GM18868 (cell line): ENCODE results near the gene ZNF268.
"Not testable (repeated sequence)": the region's sequence is repeated elsewhere in the genome, so short reads cannot be mapped to it uniquely, and the experiment has no call there.

Source experiments
- ATAC-seq: cut with Tn5 transposase; IDR thresholded peaks from one replicate; pipeline ENCODE4 v1.9.1; 2021; ENCODE audit warnings: mild to moderate bottlenecking, moderate library complexity; ENCODE audit not compliant: unreplicated experiment

The ZNF268 gene

DNA sequence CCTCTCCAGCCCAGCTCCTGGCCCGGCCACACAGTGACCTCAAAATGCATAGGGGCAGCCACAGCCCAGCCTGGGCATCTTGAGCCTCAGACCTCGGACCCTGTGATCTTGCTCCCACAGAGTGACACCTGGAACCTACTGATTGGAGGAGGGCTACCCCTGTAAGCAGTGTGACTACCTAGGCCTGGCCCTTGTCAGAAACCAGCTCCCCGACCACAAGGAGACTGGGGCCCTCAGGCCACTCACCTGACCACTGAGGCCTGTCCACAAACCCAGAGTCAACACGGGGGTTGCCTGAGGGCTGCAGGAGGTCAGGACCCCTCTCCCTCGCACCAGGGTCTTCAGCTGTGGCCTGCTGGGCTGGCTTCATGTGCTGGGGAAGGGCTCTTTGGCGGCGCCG, 45.4 kb downstream of the ZNF268 start:
- no peak for ATAC-seq

DNA sequence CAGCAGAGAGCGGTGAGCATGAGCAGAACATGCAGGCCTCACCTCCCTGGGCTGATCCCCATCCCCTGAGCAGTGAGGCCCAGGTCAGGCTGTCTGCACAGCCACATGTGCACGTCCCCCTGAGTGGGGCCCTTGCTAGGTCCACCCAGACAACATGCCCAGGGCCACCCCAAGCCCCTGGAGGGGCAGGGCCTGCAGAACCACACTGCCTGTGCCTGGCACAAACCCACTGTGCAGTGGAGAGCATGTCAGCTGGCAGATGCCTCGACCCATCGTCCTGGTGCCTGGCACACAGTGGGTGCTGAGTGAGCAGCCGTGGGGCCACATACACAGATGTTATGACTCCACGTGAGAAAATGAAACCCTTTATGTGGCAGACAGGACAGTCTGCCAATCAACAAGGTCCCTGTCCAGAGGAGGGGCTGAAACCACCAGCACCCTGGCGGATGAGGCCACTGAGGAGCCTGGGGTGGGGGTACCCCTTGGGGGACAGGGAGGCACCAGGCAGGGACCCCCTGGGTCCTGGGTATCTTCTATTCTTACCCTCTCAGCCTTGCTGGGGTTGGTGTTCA, 46.1 kb downstream of the ZNF268 start:
- no peak for ATAC-seq

DNA sequence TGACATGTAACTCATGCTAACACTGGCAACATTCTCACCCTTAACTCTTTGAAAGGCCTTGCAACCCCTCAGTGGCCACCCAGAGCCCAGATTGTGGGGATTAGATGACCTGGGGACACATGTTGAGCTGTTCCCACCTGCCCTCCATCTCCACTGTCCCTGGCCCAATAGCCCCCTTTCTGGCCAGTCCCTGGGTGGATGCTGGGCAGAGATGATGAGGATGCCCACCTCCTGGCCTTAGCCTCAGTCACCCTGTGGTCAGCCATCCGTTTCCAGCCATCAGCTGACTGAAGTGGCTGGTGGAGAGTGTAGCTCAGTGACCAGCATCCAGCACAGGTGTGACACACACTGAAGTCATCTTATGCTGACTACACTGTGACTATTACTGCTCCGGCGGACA, 49.7 kb downstream of the ZNF268 start:
- no peak for ATAC-seq

DNA sequence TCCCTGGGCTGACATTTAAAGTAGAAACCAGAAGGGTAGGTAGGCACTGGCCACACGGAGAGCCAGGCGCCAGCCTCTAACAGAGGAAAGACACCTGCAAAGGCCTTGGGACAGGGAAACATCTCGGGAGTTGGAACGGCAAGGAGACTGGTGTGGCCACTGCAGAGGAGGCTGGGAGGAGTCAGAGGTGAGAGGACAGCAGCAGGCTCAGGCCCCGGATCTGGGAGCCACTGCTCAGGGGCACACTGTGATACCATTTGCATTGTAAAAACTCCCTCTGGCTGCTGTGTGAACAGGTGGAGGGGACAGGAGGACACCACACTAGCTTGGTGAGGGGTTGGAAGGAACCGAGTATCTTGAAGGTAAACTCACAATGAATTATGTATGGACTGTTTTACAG, 51.7 kb downstream of the ZNF268 start:
- no peak for ATAC-seq

DNA sequence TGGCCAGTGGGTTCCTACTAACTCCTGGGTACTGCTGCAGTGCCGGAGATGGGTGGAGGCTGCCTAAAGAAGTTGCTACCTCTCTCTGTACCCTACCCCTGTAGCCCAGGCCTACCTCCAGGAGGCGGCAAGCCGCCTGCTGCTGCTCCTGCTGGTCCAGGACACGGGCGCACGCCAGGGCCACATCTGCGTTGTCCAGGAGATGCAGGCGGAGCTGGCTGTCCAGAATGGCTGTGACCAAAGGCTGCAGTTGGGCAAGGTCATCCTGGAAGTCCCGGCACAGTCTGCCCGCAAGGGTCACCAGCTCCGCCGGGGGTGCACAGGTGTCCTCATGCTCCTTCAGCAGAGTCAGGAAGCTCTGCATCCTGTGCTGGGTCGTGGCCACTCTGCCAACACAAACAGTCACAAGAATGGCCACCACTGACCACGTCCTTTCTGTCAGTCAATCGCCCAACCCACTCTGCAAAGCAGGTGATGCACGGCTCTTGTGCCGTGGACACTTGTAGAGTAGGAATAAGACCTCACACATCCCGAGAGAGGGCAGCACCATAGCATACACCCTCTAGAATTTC, 52.8 kb downstream of the ZNF268 start:
- ATAC-seq = no peak

DNA sequence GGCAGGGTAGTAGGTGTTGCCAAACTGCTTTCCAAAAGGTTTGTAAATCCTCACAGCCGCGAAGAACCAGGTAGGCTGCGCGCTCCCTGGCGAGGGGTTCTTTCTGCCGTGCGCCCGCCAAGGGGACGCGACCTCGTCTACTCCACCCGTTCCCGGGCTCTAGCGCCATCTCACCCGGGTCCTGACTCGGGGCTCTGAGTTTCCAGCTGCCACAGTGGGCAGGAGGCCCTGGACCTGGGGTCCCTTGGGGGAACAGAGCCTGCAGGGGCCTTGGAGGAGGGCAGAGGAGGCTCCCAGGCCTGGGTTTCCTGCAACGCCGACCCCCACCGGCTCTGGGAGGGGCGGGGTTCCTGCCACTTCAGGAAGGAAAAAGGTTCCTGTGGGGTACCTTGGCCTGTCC, 53.7 kb downstream of the ZNF268 start:
- no peak for ATAC-seq

DNA sequence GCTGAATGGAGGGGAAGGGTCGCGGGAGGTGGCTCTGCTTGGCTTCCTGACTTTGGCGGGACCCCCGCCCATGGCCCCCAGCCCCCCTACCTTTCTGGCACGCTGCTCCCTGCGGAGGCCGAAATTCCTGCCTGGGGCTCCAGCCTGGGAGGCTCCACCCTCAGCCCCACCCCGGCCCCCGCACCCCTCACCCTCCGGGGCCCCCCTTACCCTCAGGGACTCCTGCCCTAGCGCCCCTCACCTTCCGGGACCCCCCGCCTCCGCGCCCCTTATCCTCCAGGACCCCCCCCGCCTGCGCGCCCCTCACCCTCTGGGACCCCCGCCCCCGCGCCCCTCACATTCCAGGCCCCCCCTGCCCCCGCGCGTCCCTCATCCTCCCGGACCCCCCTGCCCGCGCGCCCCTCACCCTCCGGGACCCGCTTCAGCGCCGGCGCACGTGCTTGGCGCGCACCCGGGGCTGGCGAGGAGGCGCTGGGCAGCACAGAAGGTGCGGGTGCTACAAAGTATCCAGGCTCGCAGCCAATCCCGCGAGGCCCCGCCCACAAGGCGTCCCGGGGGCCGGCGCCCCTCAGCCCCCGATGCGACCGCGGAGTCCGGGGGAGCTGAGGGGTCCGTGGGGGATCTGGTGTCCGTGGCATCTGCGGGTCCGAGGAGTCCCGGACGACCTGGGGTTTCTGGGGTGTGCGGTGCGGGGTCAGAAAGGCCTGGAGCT, 54.3 kb downstream of the ZNF268 start, which contains the start of gene ANHX:
Gene ANHX, minus strand, starts transcription at position 477 of the 712 bp plus-strand sequence. CDS start 1,521 bp downstream, outside the sequence.
- no peak for ATAC-seq

DNA sequence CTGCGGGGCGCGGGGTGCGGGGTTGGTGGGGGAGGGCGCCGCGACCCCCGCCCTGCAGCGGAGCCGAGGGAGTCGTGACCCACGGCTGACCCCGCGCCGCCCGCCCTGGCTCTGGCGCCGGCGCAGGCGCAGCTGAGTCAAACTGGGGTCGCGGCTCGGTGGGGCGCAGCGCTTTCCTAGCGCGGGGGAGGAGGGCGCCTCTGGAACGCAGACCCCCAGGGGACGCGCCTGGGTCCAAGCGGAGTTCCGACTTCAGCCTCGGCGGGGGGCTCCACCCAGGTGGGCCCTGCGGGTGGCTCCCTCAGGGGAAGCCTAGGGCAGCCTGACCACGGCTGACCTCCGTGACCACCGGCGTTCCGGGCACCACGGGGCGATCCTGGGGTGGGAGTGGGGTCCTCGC, 54.8 kb downstream of the ZNF268 start:
- no peak for ATAC-seq

DNA sequence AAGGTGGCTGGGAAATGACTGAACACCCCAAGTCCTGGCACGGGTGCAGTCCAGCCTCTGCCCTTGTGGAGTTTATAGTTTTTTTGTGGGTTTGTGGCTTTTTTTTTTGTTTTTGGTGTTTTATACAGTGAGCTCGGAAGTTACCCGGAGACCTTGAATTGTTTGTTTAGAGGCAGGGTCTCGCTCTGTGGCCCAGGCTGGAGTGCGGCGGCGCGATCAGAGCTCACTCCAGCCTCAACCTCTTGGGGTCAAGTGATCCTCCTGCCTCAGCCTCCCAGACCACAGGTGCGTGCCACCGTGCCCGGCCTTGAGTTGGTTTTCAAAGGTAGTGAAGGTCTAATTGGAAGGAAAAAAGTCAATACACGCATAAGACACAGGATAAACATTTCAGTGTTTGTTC, 55.3 kb downstream of the ZNF268 start:
- ATAC-seq = no peak

DNA sequence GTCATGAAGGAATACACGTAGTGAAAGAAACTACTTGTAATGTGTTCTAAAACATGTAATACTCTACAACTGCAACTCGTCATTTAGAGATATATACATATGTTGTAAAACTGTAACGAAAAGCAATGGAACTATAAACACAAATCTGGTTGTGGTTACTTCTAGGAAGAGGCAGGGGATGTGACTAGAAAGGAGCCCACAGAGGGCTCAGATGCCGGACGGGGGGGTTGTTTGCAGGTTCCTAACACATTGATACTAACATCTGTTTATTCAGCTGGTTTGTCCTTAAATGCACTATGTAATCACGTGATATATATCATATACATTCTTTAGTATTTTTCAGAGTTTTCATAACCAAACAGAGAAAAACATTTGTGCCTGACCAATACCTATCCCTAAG, 70.4 kb downstream of the ZNF268 start:
- no peak for ATAC-seq

DNA sequence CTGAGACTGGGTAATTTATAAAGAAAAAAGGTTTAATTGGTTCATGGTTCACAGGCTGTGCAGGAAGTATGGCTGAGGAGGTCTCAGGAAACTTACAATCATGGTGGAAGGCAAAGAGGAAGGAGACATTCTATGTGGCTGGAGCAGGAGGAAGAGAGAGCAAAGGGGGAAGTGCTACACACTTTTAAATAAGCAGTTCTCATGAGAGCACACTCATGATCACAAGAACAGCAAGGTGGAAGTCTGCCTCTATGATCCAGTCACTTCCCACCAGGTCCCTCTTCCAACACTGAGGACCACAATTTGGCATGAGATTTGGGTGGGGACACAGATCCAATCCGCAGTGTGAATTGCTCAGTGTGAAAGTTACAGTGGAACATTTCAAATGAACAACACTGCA, 74.5 kb downstream of the ZNF268 start:
- not testable (repeated sequence) for ATAC-seq

DNA sequence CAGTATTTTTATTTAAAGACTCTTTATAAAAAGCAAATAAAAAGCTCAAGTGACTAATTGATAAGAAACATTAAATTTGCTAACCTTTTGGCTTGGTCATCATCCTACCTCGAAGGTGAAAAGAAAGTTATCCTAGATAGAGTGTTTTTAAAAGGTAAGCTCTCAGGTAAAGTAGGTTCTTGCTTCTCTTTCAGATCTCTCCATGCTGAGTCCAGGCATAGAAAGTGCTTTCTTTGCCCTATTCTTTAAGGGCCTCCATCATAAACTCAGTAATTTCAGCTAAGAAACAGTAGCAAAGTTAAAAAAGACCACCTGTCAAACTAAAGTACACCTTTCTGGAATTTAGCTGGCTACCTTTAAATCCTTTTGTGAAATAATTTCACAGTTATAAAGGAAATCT, 75.0 kb downstream of the ZNF268 start:
- no peak for ATAC-seq

DNA sequence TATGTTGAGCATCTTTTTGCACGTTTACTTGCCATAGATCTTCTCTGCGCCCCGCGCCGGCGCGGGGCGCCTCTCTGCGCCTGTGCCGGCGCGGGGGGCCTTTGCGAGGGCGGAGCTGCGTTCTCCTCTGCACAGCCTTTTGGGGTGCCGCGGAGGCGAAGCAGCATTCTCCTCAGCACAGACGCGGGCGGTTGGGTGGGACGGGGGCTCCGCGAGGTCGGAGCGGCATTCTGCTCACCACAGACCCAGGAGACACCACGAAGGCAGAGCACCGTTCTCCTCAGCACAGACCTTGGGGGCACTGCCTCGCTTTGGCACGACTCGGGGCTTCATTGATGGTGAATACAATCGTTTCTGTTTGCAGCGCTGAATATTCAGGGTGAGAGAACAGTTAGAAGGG, 82.9 kb downstream of the ZNF268 start:
- no peak for ATAC-seq
